CD4-positive, alpha-beta T cell treated with Interleukin-6 for 4 hours (primary cell): ENCODE results near the gene ZKSCAN3.
"Not testable (repeated sequence)": the region's sequence is repeated elsewhere in the genome, so short reads cannot be mapped to it uniquely, and the experiment has no call there.

ENCODE experiments used
- DNase-seq: peaks from one replicate; pipeline ENCODE4 v3.0.0-alpha.2; 2020; ENCODE audit warnings: mixed read lengths

The ZKSCAN3 gene

DNA sequence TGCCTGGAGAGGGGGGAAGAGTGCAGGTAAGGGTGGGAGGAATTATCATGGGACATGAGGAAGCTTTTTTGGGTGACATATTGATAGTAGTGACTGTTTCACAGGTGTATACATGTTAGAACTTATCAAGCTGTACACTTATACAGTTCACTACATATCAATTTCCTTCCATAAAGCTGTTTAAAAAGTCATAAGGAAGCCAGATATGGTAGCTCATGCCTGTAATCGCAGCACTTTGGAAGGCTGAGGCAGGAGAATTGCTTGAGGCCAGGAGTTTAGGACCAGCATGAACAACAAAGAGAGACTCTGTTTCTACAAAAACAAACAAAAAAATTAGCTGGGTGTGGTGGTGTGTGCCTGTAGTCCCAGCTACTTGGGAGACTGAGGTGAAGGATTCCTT lies 28.1 kb downstream of the ZKSCAN3 start:
- no peak for DNase-seq

DNA sequence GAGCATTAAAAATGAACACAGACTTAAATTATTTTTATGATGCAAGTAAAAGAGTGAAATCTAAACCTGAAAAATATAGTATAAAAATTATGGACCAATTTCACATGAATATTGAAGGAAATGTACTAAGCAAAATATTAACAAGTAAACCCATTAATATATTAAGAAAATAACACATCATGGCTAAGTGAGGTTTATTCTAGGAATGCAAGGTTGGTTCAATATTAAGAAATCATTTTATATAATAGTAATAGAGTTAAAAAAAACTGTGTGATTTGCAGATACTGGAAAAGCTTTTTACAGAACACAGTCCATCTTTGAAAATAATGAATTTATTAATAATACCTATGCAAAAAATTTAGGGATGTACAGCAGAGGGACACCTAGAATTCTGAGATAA lies 28.9 kb downstream of the ZKSCAN3 start:
- DNase-seq = no peak

DNA sequence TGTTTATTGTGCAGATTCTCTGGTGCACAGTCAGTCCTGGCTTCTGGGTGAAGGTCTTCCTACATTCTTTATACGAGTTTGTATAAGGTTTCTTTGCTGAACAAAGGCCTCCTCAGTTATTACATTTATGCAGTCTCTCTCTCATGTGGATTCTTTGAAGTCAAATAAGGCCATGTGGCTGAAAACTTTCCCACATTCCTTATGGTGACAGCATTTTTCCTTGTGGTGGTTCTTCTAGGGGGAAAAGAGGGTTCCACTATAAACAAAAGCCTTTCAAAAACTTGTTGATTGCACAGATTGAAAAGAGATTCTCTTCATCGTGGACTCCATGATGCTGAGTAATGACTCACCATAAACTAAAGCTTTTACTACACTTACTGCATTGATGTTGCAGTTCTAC lies 30.6 kb downstream of the ZKSCAN3 start:
- DNase-seq = no peak

DNA sequence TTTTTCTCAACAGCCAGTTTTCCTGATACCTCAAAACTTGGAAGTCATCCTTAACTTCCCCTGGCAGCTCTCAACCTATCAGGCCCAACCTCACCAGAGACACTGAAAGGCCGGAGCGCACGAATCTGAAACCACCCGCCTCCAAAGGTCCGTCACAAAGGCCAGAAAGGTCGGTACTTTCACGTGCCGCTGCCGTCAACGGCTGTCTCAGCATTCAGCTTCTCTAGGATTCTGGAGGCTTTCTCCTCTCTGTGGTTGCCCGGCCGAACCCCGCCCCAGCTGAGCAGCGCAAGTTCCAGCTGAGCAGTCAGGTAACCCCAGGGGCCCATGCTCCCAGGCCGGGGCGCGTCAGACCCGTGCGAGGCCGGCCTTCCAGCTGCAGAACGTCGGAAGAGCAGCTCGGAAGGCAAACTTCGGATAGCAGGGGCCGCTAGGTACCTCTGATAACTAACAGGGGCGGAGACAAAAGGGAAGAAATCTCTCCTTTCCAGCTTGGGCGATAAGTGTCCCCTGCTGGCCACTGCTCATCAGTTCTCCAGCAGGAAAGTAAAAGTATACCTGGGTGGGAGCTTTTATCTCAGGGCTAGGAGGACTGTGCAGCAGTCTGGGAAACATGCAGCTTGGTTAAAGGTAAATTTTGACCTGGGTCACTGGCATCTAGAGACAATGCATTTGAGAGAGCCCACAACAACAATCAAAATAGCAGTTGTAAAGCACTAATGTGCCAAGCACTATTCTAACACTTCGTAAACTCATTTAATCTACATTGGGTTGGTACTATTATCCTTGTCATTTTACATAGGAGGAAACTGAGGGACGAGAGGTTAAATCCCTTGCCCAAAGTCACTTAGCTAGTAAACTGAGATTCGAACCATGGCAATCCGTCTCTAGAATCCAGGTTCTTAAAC lies 33.7 kb downstream of the ZKSCAN3 start:
- peak; percentile 37 for DNase-seq

DNA sequence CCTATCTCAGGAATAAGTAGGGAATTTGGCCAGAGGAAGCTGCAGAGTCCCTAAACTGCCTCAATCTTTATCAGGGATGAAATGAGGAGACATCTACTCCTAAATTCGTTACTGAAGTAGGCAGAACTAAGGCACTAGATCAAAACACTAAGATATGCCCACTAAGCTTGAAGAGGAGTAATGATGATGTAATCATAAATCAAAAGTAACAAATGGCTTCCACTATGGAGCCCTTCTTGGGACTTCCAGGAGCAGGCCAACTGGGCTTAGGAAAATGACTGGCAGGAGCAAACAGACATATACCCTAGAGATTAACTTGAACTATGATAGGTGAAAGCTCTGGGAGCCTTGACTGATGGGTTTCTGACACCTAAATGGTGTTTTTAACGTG lies 34.4 kb downstream of the ZKSCAN3 start:
- DNase-seq = no peak

DNA sequence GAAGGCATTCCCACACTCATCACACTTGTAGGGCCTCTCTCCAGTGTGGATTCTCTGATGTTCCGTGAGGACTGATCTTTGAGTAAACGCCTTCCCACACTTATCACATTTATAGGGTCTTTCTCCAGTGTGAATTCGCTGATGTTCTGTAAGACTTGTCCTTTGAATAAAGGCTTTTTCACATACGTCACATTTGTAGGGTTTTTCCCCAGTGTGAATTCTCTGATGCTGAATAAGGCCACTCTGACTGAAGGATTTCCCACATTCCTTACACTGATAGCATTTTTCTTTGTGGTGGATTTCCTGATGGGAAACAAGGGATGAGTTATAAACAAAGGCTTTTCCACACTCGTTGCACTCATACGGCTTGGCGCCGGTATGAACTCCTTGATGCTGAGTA lies 40.9 kb downstream of the ZKSCAN3 start:
- DNase-seq = no peak

DNA sequence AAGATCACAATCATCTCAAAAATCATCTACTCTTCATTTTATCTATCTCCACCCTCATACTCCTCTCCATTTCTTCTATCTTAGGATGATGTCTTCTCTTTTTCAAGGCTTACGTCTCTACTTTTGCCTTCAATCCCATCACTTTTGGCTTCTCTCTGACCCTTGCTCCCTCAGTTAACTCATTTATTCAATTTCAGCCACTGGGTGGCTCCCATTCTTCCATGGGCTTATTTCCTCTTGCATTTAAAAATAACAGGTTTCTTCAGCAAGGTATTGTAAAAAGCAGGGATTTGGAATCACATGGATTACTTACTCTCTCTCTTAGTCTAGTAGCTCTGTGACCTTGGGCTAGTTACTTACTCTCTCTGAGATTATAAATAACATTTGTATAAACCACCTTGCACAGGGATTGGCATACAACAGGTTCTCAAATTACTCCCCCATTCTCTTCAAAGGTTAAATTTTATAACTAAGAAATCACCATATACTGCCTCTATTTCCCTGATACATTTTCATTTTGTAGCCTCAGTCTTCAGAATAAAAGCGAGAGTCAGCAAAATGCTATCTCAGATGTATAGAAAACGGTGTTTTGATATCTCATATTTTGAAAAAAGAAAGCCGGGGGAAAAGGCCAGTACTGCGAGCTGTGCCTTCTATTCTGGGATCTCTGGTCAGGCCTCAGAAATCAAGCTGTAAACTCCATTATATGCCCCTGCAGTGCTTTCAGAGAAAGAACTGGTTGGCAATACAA lies 44.3 kb downstream of the ZKSCAN3 start:
- peak; percentile 7 for DNase-seq

DNA sequence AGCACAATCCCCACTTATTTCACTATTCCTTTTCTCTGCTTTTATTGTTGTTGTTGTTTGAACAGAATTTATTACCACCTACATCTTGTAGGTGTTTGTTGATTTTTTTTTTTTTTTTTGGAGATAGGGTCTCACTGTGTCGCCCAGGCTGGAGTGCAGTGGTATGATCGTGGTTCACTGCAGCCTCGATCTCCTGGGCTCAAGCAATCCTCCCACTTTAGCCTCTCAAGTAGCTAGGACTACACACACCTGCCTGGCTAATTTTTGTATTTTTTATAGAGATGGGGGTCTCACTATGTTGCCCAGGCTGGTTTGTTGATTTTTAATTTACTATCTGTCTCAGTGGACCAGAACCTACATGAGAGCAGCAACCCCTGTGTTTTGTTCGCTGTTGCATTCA lies 46.2 kb downstream of the ZKSCAN3 start:
- DNase-seq = no peak

DNA sequence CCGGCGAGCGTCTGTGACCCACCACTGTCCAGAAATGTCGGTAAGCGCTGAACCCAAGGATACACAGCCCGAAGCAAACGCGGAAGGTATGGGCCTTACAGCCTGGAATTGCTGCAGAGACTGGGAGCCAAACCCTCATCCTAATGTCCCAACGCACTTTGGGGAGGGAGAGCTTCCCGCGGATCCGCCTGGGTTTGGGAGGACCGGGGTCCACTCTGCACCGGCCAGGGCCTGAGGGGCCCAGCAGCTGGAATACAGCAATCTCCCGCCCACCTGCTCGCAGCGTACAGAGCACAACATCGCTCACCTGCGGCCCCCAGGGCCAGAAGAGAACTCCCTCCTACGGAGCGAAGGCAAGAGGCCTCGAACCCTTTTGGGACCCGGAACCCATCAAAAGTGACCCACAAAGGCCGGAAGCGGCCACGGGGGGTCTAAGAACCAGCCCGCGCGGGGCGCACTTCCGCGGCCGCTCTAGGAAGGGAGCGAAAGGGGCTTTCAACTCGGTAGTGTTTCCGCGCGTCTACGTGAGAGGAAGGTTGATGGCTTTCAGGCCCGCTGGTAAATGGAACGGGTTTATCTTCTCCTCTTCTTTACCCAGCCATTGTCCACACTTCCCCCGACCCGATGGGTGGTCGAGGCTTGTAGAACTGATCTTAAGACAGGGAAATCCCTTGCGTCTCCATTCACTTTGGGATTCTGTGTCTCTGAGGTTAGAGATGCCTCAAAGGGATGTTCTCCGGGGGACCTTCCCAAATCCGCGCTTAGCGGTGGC lies 49.8 kb downstream of the ZKSCAN3 start, which contains the start of gene ZSCAN12:
TSS of gene ZSCAN12 (minus strand) at position 398 of the 772 bp plus-strand sequence. CDS start 1,342 bp downstream, outside the sequence.
- DNase-seq = peak; percentile 86

DNA sequence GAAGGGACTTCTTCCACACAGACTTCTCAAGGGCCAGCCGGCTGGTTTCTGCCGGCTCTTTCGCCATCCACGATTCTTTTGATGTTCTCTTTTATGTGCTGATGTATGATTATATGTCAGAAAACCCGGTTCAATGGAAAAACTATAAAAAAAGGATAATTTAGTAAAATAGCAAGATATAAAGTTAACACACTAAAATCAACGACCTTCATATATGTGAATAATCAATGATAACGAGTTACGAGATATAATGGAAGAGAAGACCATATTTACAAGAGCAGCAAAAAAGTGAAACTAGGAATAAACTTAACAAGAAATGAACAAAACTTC lies 50.3 kb downstream of the ZKSCAN3 start:
- no peak for DNase-seq

DNA sequence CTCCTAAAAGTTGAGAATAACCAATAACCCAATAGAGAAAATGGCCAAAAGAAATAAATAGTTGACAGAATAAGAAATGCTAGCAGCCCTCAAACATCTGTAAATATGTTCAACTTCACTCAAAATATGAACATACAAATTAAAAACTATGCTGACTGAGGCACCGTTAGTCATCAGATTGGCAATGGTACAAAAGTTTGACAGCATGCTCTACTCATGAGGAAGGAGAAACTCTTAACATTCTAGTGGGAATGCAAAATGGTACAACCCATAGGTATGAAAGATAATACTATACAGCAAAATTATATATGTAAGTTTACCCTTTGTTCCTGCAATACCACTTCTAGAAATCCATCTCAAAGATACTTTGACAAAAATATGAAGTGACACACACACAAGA lies 51.4 kb downstream of the ZKSCAN3 start:
- DNase-seq = no peak

DNA sequence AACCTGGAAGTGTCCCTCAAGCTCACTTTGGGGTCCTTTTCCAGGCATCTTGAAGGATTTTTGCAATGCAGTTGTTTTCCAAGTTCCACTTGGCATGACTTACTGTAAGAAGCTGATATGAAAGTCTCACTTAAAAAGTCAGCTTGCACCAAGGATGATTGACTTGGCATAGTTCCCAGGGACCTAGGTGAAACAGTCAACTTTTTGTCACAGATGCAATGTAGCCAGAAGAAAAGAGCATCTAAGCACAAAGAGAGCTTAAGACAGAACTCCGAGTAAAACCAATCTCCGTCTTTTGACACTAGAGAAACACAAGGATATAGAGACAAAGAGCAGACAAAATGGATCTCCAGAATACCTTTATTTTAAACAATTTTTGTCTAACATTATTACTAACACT lies 52.5 kb downstream of the ZKSCAN3 start:
- no peak for DNase-seq

DNA sequence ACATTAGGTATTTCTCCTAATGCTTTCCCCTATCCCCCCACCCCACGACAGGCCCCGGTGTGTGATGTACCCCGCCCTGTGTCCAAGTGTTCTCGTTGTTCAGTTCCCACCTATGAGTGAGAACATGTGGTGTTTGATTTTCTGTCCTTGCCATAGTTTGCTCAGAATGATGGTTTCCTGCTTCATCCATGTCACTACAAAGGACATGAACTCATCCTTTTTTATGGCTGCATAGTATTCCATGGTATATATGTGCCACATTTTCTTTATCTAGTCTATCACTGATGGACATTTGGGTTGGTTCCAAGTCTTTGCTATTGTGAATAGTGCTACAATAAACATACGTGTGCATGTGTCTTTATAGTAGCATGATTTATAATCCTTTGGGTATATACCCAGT lies 54.2 kb downstream of the ZKSCAN3 start:
- not testable (repeated sequence) for DNase-seq

DNA sequence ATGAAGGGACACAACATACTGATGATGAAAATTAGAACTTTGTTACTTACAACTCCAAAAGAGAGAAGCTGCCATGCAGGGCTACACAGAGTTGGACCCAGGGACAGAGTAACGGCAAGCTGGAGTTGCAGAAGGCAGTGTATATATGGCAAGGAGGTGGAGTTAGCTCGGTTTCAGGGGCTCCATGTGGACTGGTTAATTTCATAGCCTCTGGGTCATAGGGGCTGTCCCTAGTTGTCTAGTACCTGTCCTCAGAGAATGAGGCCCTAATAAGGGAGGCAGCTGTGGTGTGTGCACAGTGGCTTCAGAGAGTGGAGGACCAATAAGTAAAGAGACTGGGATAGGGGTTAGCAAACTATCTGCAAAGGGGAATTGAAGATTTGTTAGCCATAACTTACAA lies 57.7 kb downstream of the ZKSCAN3 start:
- DNase-seq = no peak

DNA sequence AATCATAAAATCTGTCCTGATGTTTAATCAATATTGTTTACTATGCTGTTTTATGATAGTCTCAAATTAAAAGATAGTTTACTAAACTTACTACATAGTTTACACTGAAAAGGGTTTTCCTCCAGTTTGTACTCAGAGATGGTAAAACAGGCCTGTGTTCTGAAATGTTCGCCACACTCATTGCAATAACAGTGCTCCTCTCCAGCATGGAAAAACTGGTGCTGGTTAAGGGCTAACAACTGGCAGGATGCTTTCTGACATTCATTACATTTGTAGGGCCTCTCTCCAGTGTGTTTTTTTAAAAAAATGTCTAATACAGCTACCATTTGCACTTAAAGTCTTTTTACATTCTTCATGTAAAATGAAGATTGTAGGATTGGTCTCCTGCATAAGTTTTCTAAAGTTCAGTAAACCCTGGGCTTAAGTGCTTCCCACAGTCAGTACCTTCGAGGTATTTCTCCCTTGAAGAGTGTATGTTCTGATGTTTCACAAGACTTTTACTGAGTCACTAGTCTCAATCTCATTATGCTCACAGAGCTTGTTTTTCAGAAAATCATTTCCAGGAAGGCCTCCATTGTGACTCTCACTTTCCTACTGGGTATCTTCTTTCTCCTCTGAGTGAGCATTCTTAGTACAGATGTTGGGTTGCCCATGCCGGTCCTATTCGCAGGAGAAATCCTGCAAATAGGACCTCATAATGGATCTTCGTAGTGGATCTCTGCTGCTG lies 58.5 kb downstream of the ZKSCAN3 start:
- DNase-seq = no peak

DNA sequence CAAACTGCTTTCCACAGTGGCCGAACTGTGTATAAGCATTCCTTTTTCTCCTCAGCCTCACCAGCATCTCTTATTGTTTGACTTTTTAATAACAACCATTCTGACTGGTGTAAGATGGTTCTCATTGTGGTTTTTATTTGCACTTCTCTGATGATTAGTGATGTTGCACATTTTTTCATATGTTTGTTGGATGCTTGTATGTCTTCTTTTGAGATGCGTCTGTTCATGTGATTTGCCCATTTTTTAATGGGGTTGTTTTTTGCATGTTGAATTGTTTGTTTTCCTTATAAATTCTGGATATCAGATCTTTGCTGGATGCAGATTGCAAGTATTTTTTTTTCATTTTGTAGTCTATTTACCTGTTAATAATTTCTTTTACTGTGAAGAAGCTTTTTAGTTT lies 61.0 kb downstream of the ZKSCAN3 start:
- DNase-seq = no peak

DNA sequence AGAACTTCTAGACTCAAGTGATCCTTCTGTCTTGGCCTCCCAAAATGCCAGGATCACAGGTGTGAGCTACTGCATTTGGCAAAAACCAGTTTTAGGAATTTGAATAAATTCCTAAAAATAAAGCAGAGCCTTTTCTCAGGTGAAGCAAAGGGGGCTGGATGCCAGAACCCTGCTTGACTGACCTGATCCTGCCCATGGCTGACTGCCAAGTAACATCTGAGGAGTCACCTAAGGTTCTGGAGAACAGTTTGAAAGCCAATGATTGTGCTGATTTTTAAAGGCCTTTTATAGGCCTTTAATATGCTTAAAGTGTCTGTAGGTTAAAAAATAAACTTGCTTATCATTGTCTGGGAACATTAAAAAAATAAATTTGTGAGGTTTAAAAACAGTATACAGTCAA lies 63.9 kb downstream of the ZKSCAN3 start:
- DNase-seq = no peak
